WTC11 (cell line): Measurements from ENCODE around the gene SLC7A8. TPM values are rescaled to one million over a fixed set of nuclear protein-coding genes. Genes with fewer than 3 reads are reported as not detected.
A peak's percentile ranks its signal among the peaks of the same experiment; 100 is the strongest.

Experiments used
- ATAC-seq: fragments of 200-7000 bp; cut with Tn5 transposase; 2 replicates; pipeline ENCODE4 v1.10.0; 2021; ENCODE audit warnings: mild to moderate bottlenecking, moderate library complexity
- CTCF ChIA-PET: fragments of 300-600 bp; sonication (Branson Sonifier 250); formaldehyde crosslinking; loops from one replicate; lab custom pipeline; 2021; ENCODE audit warnings: antibody characterized with exemption; lab: Charles Lee
- POLR2A ChIA-PET: fragments of 350-600 bp; sonication (Branson Sonifier 250); formaldehyde crosslinking; loops from one replicate; lab custom pipeline; 2021; ENCODE audit warnings: antibody characterized with exemption; lab: Charles Lee
- DNase-seq: peaks from one replicate; pipeline ENCODE4 v3.0.0; 2021; ENCODE audit warnings: low spot score
- H3K27ac Mint-ChIP-seq: 2 replicates; pipeline ENCODE4 v1.8.0; 2021; ENCODE audit warnings: mixed read lengths
- H3K27me3 Mint-ChIP-seq: 2 replicates; pipeline ENCODE4 v1.8.0; 2021; ENCODE audit warnings: low read depth, mild to moderate bottlenecking, moderate library complexity, mixed read lengths
- H3K36me3 Mint-ChIP-seq: 2 replicates; pipeline ENCODE4 v1.8.0; 2021; ENCODE audit warnings: mixed read lengths
- H3K4me1 Mint-ChIP-seq: 2 replicates; pipeline ENCODE4 v1.8.0; 2022; ENCODE audit warnings: mixed read lengths
- H3K4me3 Mint-ChIP-seq: 2 replicates; pipeline ENCODE4 v1.8.0; 2021; ENCODE audit warnings: mild to moderate bottlenecking, moderate library complexity, mixed read lengths
- H3K9me3 Mint-ChIP-seq: 2 replicates; pipeline ENCODE4 v1.8.0; 2021; ENCODE audit warnings: mixed read lengths
- ATF1 ChIP-seq: sonication (generic); formaldehyde crosslinking; IDR thresholded peaks from 2 replicates; pipeline ENCODE4 v1.8.1; 2023; ENCODE audit warnings: mild to moderate bottlenecking, moderate library complexity, missing genetic modification reagents
- EMX1 ChIP-seq: fragments of 250-450 bp; sonication (Bioruptor Pico); IDR thresholded peaks from 2 replicates; pipeline ENCODE4 v1.8.0; 2021; ENCODE audit warnings: mild to moderate bottlenecking
- GRHL2 ChIP-seq: fragments of 250-450 bp; sonication (Bioruptor Pico); IDR thresholded peaks from 2 replicates; pipeline ENCODE4 v1.8.0; 2022; ENCODE audit warnings: mild to moderate bottlenecking, moderate library complexity; ENCODE audit not compliant: insufficient replicate concordance, severe bottlenecking
- IRF2 ChIP-seq: sonication (generic); formaldehyde crosslinking; IDR thresholded peaks from 2 replicates; pipeline ENCODE4 v1.8.0; 2022; ENCODE audit warnings: low read depth, missing genetic modification reagents, borderline replicate concordance
- JAZF1 ChIP-seq: fragments of 250-450 bp; sonication (Bioruptor Pico); IDR thresholded peaks from 2 replicates; pipeline ENCODE4 v1.9.0; 2021; ENCODE audit warnings: moderate library complexity, mild to moderate bottlenecking, inconsistent platforms
- NR1H2 ChIP-seq: sonication (generic); formaldehyde crosslinking; IDR thresholded peaks from 2 replicates; pipeline ENCODE4 v1.9.0; 2021; ENCODE audit warnings: mild to moderate bottlenecking, moderate library complexity, missing genetic modification reagents
- RORB ChIP-seq: fragments of 250-450 bp; sonication (Bioruptor Pico); IDR thresholded peaks from 2 replicates; pipeline ENCODE4 v1.9.0; 2021; ENCODE audit warnings: mild to moderate bottlenecking
- TEAD1 ChIP-seq: sonication (generic); formaldehyde crosslinking; IDR thresholded peaks from 2 replicates; pipeline ENCODE4 v1.8.0; 2022; ENCODE audit warnings: mild to moderate bottlenecking, missing genetic modification reagents
- ZNF121 ChIP-seq: sonication (generic); formaldehyde crosslinking; IDR thresholded peaks from 2 replicates; pipeline ENCODE4 v1.8.0; 2023; ENCODE audit warnings: missing genetic modification reagents
- ZNF317 ChIP-seq: sonication (generic); formaldehyde crosslinking; IDR thresholded peaks from 2 replicates; pipeline ENCODE4 v1.8.1; 2023; ENCODE audit warnings: low read depth, mild to moderate bottlenecking, moderate library complexity, missing genetic modification reagents, borderline replicate concordance
- ZNF416 ChIP-seq: fragments of 250-450 bp; sonication (Bioruptor Pico); IDR thresholded peaks from 2 replicates; pipeline ENCODE4 v1.9.0; 2021; ENCODE audit warnings: mild to moderate bottlenecking, inconsistent platforms
- total RNA-seq: library from RNA; stranded (reverse); gene quantifications from 3 replicates; pipeline ENCODE4 v1.2.3, GENCODE V29; 2021
- TF ChIP-seq, protein P1 (sequence below): sonication (generic); formaldehyde crosslinking; IDR thresholded peaks from 2 replicates; pipeline ENCODE4 v1.8.1; 2022; ENCODE audit warnings: low read depth, missing genetic modification reagents, borderline replicate concordance
- TF ChIP-seq, protein P2 (sequence below): fragments of 250-450 bp; sonication (Bioruptor Pico); IDR thresholded peaks from 2 replicates; pipeline ENCODE4 v1.9.0; 2021; ENCODE audit warnings: moderate library complexity, mild to moderate bottlenecking, inconsistent platforms, borderline replicate concordance
- TF ChIP-seq, protein P3 (sequence below): fragments of 250-450 bp; sonication (Bioruptor Pico); IDR thresholded peaks from 2 replicates; pipeline ENCODE4 v1.8.0; 2021; ENCODE audit warnings: mild to moderate bottlenecking
- TF ChIP-seq, protein P4 (sequence below): fragments of 250-450 bp; sonication (Bioruptor Pico); IDR thresholded peaks from 2 replicates; pipeline ENCODE4 v1.9.0; 2021; ENCODE audit warnings: mild to moderate bottlenecking
- TF ChIP-seq, protein P5 (sequence below): sonication (generic); formaldehyde crosslinking; IDR thresholded peaks from 2 replicates; pipeline ENCODE4 v1.8.1; 2022; ENCODE audit warnings: mild to moderate bottlenecking, missing genetic modification reagents, moderate library complexity, borderline replicate concordance
- TF ChIP-seq, protein P6 (sequence below): sonication (generic); formaldehyde crosslinking; conservative IDR thresholded peaks from 2 replicates; pipeline ENCODE4 v1.8.1; 2022; ENCODE audit warnings: mild to moderate bottlenecking, missing genetic modification reagents
- TF ChIP-seq, protein P7 (sequence below): sonication (generic); formaldehyde crosslinking; IDR thresholded peaks from 2 replicates; pipeline ENCODE4 v1.8.0; 2023; ENCODE audit warnings: missing genetic modification reagents
- TF ChIP-seq, protein P8 (sequence below): sonication (generic); formaldehyde crosslinking; IDR thresholded peaks from 2 replicates; pipeline ENCODE4 v1.8.0; 2022; ENCODE audit warnings: mild to moderate bottlenecking, missing genetic modification reagents

The SLC7A8 gene
- total RNA-seq, 1 experiment from 2014 or later, result 207 TPM

DNA sequence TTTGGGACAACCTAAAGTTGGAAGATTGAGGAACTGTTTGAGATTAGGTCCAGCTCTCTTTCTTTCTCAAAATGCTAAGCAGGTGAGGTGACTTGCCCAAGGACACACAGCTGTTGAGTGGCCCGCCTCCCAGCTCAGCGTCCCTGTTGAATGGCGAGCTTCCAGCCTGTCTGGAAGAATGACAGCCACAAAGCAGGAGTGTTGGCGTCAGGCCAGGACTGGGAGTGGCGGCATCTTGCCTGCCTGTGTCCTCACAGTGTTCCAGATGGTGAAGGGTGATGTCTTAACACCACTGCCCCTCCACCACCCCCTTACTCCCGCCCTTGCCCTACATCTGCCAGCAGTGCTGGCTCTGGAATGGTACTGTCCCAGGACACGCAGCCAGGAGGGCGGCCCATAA, 60.0 kb downstream of the SLC7A8 start (continued):
- TF ChIP-seq, protein P1, sequence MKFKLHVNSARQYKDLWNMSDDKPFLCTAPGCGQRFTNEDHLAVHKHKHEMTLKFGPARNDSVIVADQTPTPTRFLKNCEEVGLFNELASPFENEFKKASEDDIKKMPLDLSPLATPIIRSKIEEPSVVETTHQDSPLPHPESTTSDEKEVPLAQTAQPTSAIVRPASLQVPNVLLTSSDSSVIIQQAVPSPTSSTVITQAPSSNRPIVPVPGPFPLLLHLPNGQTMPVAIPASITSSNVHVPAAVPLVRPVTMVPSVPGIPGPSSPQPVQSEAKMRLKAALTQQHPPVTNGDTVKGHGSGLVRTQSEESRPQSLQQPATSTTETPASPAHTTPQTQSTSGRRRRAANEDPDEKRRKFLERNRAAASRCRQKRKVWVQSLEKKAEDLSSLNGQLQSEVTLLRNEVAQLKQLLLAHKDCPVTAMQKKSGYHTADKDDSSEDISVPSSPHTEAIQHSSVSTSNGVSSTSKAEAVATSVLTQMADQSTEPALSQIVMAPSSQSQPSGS (CRISPR knock-in tag), result no peak
- TF ChIP-seq, protein P2, sequence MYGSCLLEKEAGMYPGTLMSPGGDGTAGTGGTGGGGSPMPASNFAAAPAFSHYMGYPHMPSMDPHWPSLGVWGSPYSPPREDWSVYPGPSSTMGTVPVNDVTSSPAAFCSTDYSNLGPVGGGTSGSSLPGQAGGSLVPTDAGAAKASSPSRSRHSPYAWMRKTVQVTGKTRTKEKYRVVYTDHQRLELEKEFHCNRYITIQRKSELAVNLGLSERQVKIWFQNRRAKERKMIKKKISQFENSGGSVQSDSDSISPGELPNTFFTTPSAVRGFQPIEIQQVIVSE, result no peak
- TF ChIP-seq, protein P3, sequence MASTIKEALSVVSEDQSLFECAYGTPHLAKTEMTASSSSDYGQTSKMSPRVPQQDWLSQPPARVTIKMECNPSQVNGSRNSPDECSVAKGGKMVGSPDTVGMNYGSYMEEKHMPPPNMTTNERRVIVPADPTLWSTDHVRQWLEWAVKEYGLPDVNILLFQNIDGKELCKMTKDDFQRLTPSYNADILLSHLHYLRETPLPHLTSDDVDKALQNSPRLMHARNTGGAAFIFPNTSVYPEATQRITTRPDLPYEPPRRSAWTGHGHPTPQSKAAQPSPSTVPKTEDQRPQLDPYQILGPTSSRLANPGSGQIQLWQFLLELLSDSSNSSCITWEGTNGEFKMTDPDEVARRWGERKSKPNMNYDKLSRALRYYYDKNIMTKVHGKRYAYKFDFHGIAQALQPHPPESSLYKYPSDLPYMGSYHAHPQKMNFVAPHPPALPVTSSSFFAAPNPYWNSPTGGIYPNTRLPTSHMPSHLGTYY, result no peak
- TF ChIP-seq ZNF416 (no peak), TEAD1 (no peak), GRHL2 (CRISPR knock-in tag) (no peak), ZNF121 (CRISPR knock-in tag) (no peak), EMX1 (CRISPR knock-in tag) (no peak), ATF1 (CRISPR knock-in tag) (no peak), ZNF317 (CRISPR knock-in tag) (no peak)
- TF ChIP-seq, protein P4, sequence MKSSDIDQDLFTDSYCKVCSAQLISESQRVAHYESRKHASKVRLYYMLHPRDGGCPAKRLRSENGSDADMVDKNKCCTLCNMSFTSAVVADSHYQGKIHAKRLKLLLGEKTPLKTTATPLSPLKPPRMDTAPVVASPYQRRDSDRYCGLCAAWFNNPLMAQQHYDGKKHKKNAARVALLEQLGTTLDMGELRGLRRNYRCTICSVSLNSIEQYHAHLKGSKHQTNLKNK (CRISPR knock-in tag), result no peak
- TF ChIP-seq, protein P5, sequence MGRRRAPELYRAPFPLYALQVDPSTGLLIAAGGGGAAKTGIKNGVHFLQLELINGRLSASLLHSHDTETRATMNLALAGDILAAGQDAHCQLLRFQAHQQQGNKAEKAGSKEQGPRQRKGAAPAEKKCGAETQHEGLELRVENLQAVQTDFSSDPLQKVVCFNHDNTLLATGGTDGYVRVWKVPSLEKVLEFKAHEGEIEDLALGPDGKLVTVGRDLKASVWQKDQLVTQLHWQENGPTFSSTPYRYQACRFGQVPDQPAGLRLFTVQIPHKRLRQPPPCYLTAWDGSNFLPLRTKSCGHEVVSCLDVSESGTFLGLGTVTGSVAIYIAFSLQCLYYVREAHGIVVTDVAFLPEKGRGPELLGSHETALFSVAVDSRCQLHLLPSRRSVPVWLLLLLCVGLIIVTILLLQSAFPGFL, result no peak
- TF ChIP-seq, all 79 proteins: peak for 0

DNA sequence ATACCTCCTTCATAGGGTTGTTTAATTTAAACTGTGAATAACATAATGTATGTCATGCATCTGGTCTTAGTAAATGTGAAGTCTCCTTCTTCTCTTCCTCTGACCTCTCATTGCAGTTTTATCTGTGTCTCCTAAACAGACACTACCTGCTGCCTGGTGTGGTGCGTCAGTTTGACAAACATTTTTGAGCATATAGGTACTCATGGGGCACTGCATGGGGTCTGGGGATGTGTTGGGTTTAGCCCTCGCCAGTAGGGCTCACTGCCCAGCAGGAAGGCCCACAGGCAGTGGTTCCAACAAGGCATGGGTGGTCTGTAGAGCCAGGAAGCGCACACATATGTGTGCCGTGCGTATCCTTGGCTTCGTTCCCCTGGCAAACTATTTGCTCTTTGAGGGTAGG, 61.4 kb downstream of the SLC7A8 start:
- Mint-ChIP-seq H3K4me3 (no peak overlapping the region), H3K27ac (peak overlapping the region; percentile 21; the same call in 1 of the 2 replicates), H3K4me1 (peaks cover 67% of the 10 kb centered on the region), H3K9me3 (no peaks in the 10 kb centered on the region)
- CTCF ChIA-PET, result interaction anchor here (0.6 to 8.4 kb wide), 21 partner anchors 18 to 258 kb away, joined by 3 to 372 read pairs (median 12); partner anchors contain the start of genes ACIN1, C14orf119, CIROP and RNF212B
- POLR2A ChIA-PET, result interaction anchor here (0.6 kb wide), 1 partner anchor 55 kb away, joined by 3 read pairs; no protein-coding TSS in a partner anchor
- TF ChIP-seq RORB (CRISPR knock-in tag) (no peak), JAZF1 (CRISPR knock-in tag) (no peak)
- TF ChIP-seq, all 79 proteins: peak for 0
- ATAC-seq (no peak), DNase-seq (no peak)
- H3K36me3 Mint-ChIP-seq, result no peaks in the 10 kb centered on the region; the same call in 1 of the 2 replicates
- no peaks in the 10 kb centered on the region for H3K27me3 Mint-ChIP-seq

DNA sequence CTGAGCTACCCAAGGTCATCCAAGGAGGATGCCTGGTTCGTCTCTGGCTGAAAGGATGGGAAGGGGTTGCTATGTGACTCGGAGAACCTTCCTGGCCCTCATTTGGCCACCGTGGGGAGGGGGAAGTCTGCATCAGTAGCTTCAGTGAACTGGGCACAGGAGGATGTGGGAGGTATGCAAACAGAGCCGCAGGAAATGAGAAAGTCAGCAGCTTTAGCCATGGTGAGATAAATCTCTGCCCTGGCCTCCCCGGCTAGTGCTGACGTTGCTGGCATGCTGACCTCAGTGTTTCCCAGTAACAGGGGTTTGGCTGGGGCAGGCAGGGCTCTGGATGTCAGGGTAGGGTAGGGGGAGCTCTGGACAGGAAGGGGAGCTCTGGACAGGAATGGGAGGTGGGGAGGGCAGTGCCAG, 62.1 kb downstream of the SLC7A8 start:
- no peaks in the 10 kb centered on the region for H3K36me3 Mint-ChIP-seq
- peak; percentile 7 for ATAC-seq
- no peak for DNase-seq
- CTCF ChIA-PET, result interaction anchor here (0.6 to 8.4 kb wide), 47 partner anchors 11 to 316 kb away, joined by 3 to 372 read pairs (median 7); partner anchors contain the start of genes ACIN1, BCL2L2, C14orf119 and CIROP
- H3K9me3 Mint-ChIP-seq, result no peaks in the 10 kb centered on the region
- 0 out of 2 replicates have a peak overlapping the region, but pooled peaks have one; percentile 30 for H3K27ac Mint-ChIP-seq
- H3K4me1 Mint-ChIP-seq, result peaks cover 67% of the 10 kb centered on the region
- H3K4me3 Mint-ChIP-seq, result no peak overlapping the region; the same call in 1 of the 2 replicates
- no peaks in the 10 kb centered on the region for H3K27me3 Mint-ChIP-seq
- POLR2A ChIA-PET, result interaction anchor here (1.0 to 1.4 kb wide), 3 partner anchors 27 to 51 kb away, joined by 3 to 8 read pairs (median 4); partner anchors contain the start of genes ACIN1 and C14orf119
- TF ChIP-seq NR1H2 (CRISPR knock-in tag), result no peak
- TF ChIP-seq RORB (CRISPR knock-in tag), result no peak
- TF ChIP-seq, protein P6, sequence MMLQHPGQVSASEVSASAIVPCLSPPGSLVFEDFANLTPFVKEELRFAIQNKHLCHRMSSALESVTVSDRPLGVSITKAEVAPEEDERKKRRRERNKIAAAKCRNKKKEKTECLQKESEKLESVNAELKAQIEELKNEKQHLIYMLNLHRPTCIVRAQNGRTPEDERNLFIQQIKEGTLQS, result no peak
- TF ChIP-seq, protein P7, sequence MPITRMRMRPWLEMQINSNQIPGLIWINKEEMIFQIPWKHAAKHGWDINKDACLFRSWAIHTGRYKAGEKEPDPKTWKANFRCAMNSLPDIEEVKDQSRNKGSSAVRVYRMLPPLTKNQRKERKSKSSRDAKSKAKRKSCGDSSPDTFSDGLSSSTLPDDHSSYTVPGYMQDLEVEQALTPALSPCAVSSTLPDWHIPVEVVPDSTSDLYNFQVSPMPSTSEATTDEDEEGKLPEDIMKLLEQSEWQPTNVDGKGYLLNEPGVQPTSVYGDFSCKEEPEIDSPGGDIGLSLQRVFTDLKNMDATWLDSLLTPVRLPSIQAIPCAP (CRISPR knock-in tag), result no peak
- TF ChIP-seq, protein P8, sequence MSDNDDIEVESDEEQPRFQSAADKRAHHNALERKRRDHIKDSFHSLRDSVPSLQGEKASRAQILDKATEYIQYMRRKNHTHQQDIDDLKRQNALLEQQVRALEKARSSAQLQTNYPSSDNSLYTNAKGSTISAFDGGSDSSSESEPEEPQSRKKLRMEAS (CRISPR knock-in tag), result no peak
- TF ChIP-seq IRF2 (CRISPR knock-in tag), result no peak
